ENCODE results near the gene GPR161. TPM values are rescaled to one million over a fixed set of nuclear protein-coding genes. Genes with fewer than 3 reads are reported as not detected.
A peak's percentile ranks its signal among the peaks of the same experiment; 100 is the strongest.

The GPR161 gene
- total and polyA plus RNA-seq, 9 of the 15 experiments (the other 6 are each of a cell fraction or from before 2014, with no cell fraction given): 0.15 to 2.4 (median 0.76) TPM

- Histone ChIP-seq H3K27ac (ENCODE audit: extremely low read depth, low read depth, low read length) (no peak overlapping the region), H3K4me3 (peak overlapping the region; percentile 20; the same call in 1 of the 2 replicates), H3K9ac (ENCODE audit: insufficient read depth in 1 of 2, low read depth in 2 of 2, low read length in 2 of 2) (peak overlapping the region in 1 of 2 experiments; percentile 81; a peak in 2 of 4 replicates), H4K20me1 (replicated peaks; ENCODE audit: control insufficient read depth, insufficient read depth, low read length) (no peaks in the 10 kb centered on the region), H3K27me3 (ENCODE audit: control insufficient read depth in 2 of 2, insufficient read depth in 2 of 2, low read length in 2 of 2) (peaks cover 2 to 18% of the 10 kb centered on the region in 2 experiments; a peak in 3 of 5 replicates), H3K4me1 (replicated peaks in 1 of 2; ENCODE audit: control insufficient read depth in 2 of 2, insufficient read depth in 2 of 2, low read length in 2 of 2) (peaks cover 17 to 19% of the 10 kb centered on the region in 2 experiments; a peak in 4 of 5 replicates), H3K36me3 (ENCODE audit: control insufficient read depth, insufficient read depth, low read length) (no peaks in the 10 kb centered on the region), H3K79me2 (ENCODE audit: control insufficient read depth, insufficient read depth, low read length) (no peaks in the 10 kb centered on the region), H3K9me3 (replicated peaks; ENCODE audit: control insufficient read depth, insufficient read depth, low read depth, low read length) (no peaks in the 10 kb centered on the region), H3K4me2 (ENCODE audit: insufficient read depth, low read length) (peak overlapping the region; percentile 60; the same call in 1 of the 2 replicates), H3K9me1 (ENCODE audit: control insufficient read depth, insufficient read depth, low read length) (no peaks in the 10 kb centered on the region), H2AFZ (ENCODE audit: low read depth, low read length) (peak overlapping the region; percentile 90)
- ChIA-PET CTCF (ENCODE audit: low intra/inter-chr PET ratio) (interaction anchor here (0.6 kb wide), 1 partner anchor 192 kb away, joined by 4 read pairs; no protein-coding TSS in a partner anchor), POLR2A (interaction anchor here (0.6 to 1.4 kb wide), 3 partner anchors 13 to 36 kb away, joined by 3 to 4 read pairs (median 3); no protein-coding TSS in a partner anchor)
- intact Hi-C loops (cut with micrococcal nuclease) (no loop called here), in situ Hi-C loops (cut with MboI) (no loop called here)
- DNase-seq (ENCODE audit: extremely low read depth in 1 of 4, low spot score in 3 of 4): no peak
- TF ChIP-seq ASH1L (IDR thresholded peaks at IDR 0.05; ENCODE audit: borderline replicate concordance, low read depth, partially characterized antibody): no peak
- no peak for TF ChIP-seq TFAM (CRISPR knock-in tag; conservative IDR thresholded peaks at IDR 0.05)
- no peak for TF ChIP-seq ZNF830 (CRISPR knock-in tag; IDR thresholded peaks at IDR 0.05)
- no peak for FAIRE-seq
- whole genome bisulfite sequencing (ENCODE audit: insufficient coverage, low coverage, missing lambda C conversion rate): 59% methylated on average over 6 of the region's 6 CpGs
- ATAC-seq: peak; percentile 5; the same call in 2 of the 3 replicates
- no TSS peak for BruUV-seq (replicated peaks)
These were observed 738 bp upstream of the GPR161 start for GRCh38 chr1:168137515-168137821.

GRCh38 chr1:168135921-168136708 is 615 bp downstream of the GPR161 start:
- Histone ChIP-seq H3K4me2 (ENCODE audit: insufficient read depth, low read length) (peak overlapping the region; percentile 76), H3K27ac (ENCODE audit: extremely low read depth, low read depth, low read length) (no peak overlapping the region; the same call in 2 of the 3 replicates), H4K20me1 (replicated peaks; ENCODE audit: control insufficient read depth, insufficient read depth, low read length) (no peaks in the 10 kb centered on the region), H3K27me3 (ENCODE audit: control insufficient read depth in 2 of 2, insufficient read depth in 2 of 2, low read length in 2 of 2) (peaks cover 2 to 18% of the 10 kb centered on the region in 2 experiments; a peak in 3 of 5 replicates), H3K9me3 (replicated peaks; ENCODE audit: control insufficient read depth, insufficient read depth, low read depth, low read length) (no peaks in the 10 kb centered on the region), H3K79me2 (ENCODE audit: control insufficient read depth, insufficient read depth, low read length) (no peaks in the 10 kb centered on the region), H3K9me1 (ENCODE audit: control insufficient read depth, insufficient read depth, low read length) (no peaks in the 10 kb centered on the region), H3K9ac (ENCODE audit: insufficient read depth in 1 of 2, low read depth in 2 of 2, low read length in 2 of 2) (peak overlapping the region; percentile 19 to 91; a peak in 3 of 4 replicates), H3K4me3 (peak overlapping the region; percentile 49), H3K4me1 (replicated peaks in 1 of 2; ENCODE audit: control insufficient read depth in 2 of 2, insufficient read depth in 2 of 2, low read length in 2 of 2) (peaks cover 13 to 19% of the 10 kb centered on the region in 2 experiments; a peak in 4 of 5 replicates), H2AFZ (ENCODE audit: low read depth, low read length) (peak overlapping the region; percentile 81), H3K36me3 (ENCODE audit: control insufficient read depth, insufficient read depth, low read length) (no peaks in the 10 kb centered on the region)
- in situ Hi-C loops (cut with MboI): no loop called here
- ChIA-PET CTCF (ENCODE audit: low intra/inter-chr PET ratio) (no interaction called here), POLR2A (interaction anchor here (1.0 kb wide), 1 partner anchor 11 kb away, joined by 3 read pairs; no protein-coding TSS in a partner anchor)
- DNase-seq (ENCODE audit: extremely low read depth in 1 of 4, low spot score in 3 of 4) (peak; percentile 27 to 75 (median 54)), FAIRE-seq (no peak), ATAC-seq (peak; percentile 71)
- intact Hi-C loops (cut with micrococcal nuclease): no loop called here
- BruUV-seq (replicated peaks): no TSS peak
- 1% methylated on average over 37 of the region's 63 CpGs for WGBS (ENCODE audit: insufficient coverage, low coverage, missing lambda C conversion rate)
- TF ChIP-seq, protein P1, sequence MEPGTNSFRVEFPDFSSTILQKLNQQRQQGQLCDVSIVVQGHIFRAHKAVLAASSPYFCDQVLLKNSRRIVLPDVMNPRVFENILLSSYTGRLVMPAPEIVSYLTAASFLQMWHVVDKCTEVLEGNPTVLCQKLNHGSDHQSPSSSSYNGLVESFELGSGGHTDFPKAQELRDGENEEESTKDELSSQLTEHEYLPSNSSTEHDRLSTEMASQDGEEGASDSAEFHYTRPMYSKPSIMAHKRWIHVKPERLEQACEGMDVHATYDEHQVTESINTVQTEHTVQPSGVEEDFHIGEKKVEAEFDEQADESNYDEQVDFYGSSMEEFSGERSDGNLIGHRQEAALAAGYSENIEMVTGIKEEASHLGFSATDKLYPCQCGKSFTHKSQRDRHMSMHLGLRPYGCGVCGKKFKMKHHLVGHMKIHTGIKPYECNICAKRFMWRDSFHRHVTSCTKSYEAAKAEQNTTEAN (CRISPR knock-in tag; IDR thresholded peaks at IDR 0.05): no peak
- TF ChIP-seq HNRNPL (IDR thresholded peaks at IDR 0.05; ENCODE audit: low read depth, low read length) (peak; percentile 51; the same call in 1 of the 2 replicates), SMAD2 (IDR thresholded peaks at IDR 0.05; ENCODE audit: low read depth, low read length) (no peak), GABPB2 (CRISPR knock-in tag; conservative IDR thresholded peaks at IDR 0.05) (no peak), DMBX1 (CRISPR knock-in tag; IDR thresholded peaks at IDR 0.05; ENCODE audit: borderline replicate concordance) (no peak), ID3 (CRISPR knock-in tag; IDR thresholded peaks at IDR 0.05) (no peak), ID3 (tag; IDR thresholded peaks at IDR 0.05) (peak; percentile 26; the same call in 1 of the 2 replicates), U2AF1 (optimal IDR thresholded peaks at IDR 0.05; ENCODE audit: low read depth, low read length) (peak; percentile 30)

All from K562 (cell line).